ENCODE results near the gene TOMT.

DNA sequence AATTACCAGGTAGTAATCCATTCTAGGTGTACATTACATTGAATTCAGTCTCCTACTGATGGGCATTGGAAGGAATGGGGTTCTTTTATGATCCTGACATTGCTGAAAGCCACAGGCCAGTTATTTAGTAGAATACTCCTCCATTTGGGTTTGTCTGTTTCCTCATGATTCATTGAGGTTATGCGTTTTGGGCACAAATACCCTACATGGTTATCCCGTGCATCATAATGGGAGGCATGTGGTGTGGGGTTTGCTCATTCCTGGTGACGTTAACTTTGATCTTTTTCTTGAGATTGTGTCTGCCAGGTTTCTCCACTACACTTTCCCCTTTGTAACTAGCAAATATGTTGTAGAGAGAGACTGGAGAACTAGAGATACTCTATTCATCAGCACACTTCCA, 35.3 kb downstream of the TOMT start:
- TF ChIP-seq EP300 (IDR thresholded peaks at IDR 0.05) (no peak), RAD21 (conservative IDR thresholded peaks at IDR 0.05 in 1 of 2, IDR thresholded peaks at IDR 0.05 in 1 of 2) (no peak), ESRRA (IDR thresholded peaks at IDR 0.05; ENCODE audit: borderline replicate concordance, low read length) (no peak), MAZ (IDR thresholded peaks at IDR 0.05; ENCODE audit: borderline replicate concordance, low read depth, low read length) (no peak), RFX5 (IDR thresholded peaks at IDR 0.05) (no peak), POLR2A (IDR thresholded peaks at IDR 0.05; ENCODE audit: low read length) (no peak), CBX8 (IDR thresholded peaks at IDR 0.05) (no peak)
- TF ChIP-seq, protein P1, sequence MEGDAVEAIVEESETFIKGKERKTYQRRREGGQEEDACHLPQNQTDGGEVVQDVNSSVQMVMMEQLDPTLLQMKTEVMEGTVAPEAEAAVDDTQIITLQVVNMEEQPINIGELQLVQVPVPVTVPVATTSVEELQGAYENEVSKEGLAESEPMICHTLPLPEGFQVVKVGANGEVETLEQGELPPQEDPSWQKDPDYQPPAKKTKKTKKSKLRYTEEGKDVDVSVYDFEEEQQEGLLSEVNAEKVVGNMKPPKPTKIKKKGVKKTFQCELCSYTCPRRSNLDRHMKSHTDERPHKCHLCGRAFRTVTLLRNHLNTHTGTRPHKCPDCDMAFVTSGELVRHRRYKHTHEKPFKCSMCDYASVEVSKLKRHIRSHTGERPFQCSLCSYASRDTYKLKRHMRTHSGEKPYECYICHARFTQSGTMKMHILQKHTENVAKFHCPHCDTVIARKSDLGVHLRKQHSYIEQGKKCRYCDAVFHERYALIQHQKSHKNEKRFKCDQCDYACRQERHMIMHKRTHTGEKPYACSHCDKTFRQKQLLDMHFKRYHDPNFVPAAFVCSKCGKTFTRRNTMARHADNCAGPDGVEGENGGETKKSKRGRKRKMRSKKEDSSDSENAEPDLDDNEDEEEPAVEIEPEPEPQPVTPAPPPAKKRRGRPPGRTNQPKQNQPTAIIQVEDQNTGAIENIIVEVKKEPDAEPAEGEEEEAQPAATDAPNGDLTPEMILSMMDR (IDR thresholded peaks at IDR 0.05), result no peak
- TF ChIP-seq, protein P2, sequence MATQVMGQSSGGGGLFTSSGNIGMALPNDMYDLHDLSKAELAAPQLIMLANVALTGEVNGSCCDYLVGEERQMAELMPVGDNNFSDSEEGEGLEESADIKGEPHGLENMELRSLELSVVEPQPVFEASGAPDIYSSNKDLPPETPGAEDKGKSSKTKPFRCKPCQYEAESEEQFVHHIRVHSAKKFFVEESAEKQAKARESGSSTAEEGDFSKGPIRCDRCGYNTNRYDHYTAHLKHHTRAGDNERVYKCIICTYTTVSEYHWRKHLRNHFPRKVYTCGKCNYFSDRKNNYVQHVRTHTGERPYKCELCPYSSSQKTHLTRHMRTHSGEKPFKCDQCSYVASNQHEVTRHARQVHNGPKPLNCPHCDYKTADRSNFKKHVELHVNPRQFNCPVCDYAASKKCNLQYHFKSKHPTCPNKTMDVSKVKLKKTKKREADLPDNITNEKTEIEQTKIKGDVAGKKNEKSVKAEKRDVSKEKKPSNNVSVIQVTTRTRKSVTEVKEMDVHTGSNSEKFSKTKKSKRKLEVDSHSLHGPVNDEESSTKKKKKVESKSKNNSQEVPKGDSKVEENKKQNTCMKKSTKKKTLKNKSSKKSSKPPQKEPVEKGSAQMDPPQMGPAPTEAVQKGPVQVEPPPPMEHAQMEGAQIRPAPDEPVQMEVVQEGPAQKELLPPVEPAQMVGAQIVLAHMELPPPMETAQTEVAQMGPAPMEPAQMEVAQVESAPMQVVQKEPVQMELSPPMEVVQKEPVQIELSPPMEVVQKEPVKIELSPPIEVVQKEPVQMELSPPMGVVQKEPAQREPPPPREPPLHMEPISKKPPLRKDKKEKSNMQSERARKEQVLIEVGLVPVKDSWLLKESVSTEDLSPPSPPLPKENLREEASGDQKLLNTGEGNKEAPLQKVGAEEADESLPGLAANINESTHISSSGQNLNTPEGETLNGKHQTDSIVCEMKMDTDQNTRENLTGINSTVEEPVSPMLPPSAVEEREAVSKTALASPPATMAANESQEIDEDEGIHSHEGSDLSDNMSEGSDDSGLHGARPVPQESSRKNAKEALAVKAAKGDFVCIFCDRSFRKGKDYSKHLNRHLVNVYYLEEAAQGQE (IDR thresholded peaks at IDR 0.05), result no peak
- TF ChIP-seq, protein P3, sequence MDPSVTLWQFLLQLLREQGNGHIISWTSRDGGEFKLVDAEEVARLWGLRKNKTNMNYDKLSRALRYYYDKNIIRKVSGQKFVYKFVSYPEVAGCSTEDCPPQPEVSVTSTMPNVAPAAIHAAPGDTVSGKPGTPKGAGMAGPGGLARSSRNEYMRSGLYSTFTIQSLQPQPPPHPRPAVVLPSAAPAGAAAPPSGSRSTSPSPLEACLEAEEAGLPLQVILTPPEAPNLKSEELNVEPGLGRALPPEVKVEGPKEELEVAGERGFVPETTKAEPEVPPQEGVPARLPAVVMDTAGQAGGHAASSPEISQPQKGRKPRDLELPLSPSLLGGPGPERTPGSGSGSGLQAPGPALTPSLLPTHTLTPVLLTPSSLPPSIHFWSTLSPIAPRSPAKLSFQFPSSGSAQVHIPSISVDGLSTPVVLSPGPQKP (IDR thresholded peaks at IDR 0.05; ENCODE audit: low read depth, low read length), result no peak
- TF ChIP-seq, protein P4, sequence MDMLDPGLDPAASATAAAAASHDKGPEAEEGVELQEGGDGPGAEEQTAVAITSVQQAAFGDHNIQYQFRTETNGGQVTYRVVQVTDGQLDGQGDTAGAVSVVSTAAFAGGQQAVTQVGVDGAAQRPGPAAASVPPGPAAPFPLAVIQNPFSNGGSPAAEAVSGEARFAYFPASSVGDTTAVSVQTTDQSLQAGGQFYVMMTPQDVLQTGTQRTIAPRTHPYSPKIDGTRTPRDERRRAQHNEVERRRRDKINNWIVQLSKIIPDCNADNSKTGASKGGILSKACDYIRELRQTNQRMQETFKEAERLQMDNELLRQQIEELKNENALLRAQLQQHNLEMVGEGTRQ (IDR thresholded peaks at IDR 0.05), result no peak
